Activated T-cell treated with anti-CD3 and anti-CD28 coated beads for 48 hours (primary cell): ENCODE data around the gene NABP2.
"Not testable (repeated sequence)": the region's sequence is repeated elsewhere in the genome, so short reads cannot be mapped to it uniquely, and the experiment has no call there.

Experiments
- DNase-seq: peaks from one replicate; pipeline ENCODE4 v3.0.0-alpha.2; 2020; ENCODE audit warnings: low read depth

Gene NABP2

DNA sequence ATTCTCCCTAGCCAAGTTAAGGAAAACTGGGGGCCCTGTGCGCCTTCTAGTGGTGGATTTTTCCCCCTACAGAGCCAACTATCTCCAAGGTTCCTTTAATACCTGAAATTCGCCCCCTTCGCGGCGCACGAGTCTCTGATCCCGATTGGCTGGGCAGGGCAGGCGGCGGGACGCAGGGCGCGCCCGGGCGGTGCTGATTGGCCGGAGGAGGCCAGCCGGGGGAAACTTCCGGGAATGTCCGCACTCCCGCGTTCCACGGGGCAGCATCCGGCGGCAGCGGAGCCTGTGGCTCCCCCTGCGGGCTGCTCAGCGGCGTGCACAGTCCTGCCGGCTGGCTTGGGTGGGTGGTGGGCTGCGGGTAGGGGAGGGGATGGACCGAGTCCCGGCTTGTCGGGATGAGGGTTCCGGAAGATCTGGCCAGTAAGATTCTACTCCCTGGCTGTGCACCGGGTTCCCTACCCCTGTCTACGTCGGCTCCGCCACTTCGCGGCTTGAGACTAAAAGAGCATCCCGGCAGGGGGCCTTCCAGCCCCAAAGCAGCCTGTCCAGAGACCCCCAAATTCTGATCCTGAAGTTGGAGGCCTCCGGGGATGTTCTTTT, at the start of gene NABP2:
NABP2 (plus strand) TSS at position 241 of the 600 bp plus-strand sequence. CDS start 515 bp downstream, outside the sequence.
- peak; percentile 96 for DNase-seq

DNA sequence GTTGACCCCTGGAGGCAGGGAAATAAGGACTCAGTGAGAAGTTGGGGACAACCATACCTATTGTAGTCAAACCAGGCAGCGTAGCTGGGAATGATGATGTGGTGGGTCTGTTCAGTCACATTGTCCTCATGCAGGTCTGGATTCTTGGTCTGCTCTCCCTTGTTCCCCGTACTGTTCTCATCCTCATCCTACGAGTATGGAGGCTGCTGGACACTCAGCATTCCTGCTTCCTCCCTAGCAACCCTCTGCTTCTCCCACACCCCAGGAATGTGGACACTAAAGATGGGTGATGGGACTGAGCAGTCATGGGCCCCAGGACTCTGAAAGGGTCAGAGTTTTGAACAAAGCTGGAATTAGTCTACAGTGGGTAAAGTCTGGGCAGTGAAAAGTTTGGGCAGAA, 45.8 kb upstream of the NABP2 start:
- DNase-seq, result no peak

DNA sequence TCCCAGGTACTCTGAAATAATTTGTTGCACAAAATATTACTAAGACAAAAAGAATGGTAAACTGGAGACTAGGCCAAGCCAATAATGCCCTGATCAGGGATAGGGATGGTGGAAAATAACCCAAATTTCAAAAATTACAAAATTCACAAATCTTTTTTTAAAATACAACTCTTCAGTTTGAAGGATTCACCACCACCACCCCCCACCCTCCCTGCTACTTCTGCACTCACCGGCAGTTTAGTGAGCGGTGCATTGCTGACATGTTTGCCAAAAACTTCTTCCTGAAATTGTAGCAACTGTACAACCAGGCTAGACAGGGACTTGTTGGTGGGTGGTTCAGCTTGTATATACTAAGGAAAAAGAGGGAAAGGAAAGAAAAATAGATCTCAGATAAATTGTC, 37.2 kb upstream of the NABP2 start:
- DNase-seq, result no peak

DNA sequence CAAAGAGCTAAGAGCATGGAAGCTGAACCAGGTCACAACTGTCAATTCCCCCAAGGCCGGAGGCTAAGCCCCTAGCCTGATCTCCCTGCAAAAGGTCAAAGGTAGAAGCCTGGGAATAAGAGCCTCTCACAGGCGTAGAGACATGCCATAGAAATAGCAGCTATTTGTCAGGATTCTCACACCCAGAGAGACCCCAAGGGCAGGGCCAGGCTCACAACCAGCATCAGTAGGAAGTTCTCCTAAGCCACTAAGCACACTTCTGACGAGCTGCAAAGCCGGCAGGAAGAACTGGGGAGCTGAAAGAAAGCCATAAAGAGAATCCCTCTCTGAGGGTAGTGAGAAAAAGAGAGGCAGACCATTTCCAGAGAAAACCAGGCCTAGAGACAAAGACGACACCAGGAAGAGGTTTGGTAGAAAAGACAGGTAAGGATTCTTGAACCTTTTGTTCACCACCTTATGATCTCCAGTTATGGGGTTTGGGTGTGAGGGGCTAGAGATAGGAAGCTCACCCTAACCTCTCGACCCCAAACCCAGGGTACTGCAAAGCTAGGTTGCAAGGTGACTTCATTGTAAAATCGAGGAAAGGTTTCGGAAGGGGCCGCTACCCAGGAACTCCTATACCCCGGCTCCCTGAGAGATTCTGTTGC, 35.9 kb upstream of the NABP2 start:
- no peak for DNase-seq

DNA sequence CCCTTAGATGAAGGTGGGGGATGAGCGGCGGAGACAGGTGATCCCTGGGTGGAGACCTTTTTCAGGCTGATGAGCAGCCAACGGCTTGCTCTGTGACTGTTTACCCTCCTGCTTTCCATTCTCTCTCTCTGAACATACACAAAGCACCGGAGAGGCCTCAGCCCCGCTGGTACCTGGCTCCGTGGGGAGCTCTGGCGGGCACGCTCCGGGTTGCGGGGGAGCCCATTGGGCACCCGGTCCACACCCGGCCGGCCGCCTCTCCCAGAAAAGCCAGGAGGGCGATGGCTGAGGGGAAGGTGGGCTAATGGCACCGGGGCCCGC, 35.4 kb upstream of the NABP2 start:
- DNase-seq, result no peak

DNA sequence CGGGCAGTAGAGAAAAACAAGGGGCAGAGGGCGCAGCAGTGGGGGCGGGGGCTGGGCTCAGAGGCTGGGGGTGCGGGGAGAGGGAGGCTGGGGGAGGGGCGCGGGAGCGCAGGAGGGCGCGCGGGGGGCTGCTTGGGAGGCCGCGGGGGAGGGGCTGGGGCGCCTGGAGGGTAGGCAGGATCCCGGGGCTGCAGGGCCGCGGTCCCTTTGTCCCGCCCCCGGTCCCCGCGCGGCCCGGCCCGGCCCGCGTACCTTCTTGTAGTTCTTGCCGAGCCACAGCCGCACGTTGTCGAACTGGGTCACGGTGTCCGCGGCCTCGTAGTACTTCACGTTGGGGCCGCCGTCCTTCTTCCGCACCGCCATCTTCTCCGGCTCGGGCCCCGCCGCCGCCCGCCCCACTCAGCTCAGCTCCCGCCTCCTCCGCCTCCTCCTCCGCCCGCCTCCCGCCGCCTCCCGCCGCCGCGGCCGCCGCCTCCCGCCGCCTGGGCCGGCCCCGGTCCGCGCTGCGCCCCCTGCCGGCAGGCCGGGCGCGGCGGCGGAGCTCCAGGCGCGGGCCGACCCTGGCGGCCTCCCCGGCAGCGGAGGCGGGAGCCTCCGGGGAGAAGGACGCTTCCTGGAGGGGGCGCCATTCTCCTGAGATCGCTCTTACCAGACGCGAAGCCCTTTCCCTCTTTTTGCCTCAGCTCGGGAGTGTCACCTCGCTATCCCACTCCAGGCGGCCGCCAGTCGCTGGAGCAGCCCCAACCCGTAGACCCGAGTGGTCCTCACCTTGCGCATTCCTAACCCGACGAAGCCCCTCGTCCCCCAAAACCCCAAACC, 34.8 kb upstream of the NABP2 start, which contains the start of gene SMARCC2:
SMARCC2 (minus strand) TSS at position 385 of the 819 bp plus-strand sequence; CDS start at position 363, 22 bp downstream.
- peak; percentile 85 for DNase-seq

DNA sequence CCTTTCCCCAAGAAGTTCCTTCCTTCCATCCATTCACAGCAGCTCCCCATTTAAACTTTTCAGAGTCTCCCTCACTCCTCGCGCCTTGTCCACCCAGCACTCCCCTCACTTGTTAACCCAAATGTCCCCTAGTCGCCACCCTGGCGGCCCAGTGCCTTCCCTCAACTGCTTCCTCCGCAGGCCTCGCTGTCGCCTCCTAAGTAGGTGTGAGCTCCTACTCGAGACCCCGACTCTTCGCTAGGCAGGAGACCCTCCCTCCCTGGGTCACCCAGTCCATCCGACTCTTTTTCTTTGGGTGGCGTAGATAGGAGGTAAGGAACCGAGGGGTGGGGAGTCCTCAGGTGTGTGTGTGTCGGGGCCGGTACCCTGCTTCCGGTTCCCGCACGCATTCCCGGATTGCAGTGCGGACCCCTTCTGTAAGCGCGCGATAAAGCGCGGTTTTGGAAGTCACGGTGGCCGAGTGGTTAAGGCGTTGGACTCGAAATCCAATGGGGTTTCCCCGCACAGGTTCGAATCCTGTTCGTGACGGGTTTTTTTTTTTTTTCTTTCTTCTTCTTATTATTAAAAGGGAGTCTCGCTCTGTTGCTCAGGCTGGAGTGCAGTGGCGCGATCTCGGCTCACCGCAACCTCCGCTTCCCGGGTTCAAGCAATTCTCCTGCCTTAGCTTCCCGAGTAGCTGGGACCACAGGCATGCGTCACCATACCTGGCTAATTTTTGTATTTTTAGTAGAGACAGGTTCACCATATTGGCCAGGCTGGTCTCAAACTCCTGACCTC, 34.0 kb upstream of the NABP2 start:
- peak; percentile 90 for DNase-seq

DNA sequence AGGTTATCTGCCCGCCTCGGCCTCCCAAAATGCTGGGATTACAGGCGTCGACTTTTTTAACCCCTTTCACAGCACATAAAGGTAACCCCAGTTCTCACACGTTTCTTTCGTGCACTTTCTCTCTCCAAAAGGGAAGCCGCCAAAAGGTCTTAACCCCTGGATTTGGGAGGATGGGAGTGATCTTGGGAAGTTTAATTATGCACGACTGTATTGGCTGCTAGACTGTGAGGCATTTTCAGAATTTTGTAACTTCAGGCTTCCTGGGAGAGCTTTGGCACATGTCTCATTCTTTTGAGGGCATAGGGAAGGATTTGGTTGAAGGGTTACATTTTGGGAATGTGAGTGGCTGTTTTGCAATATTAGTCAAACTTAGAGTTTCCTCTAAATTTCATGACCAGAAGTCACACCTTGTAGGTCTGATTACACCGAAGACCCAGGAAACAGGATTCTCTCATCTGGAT, 33.4 kb upstream of the NABP2 start:
- no peak for DNase-seq

DNA sequence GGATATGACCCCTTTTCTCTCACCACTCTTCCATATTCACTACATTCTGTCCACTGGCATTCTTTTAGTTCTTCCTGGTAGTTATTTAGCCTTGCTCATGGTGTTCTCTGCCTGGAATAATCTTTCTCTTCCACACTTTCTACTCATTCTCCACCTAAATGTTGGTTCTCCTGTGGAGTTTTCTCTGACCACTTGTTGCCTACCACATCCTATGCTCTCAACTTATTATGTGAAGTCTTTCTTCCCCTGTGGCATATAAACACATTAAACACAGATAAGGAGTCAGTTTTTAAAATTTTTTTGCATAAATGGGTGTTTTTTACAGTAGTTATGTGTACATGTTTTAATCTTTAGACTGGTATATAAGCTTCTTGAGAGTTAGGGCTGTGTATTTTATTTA, 31.6 kb upstream of the NABP2 start:
- DNase-seq, result no peak

DNA sequence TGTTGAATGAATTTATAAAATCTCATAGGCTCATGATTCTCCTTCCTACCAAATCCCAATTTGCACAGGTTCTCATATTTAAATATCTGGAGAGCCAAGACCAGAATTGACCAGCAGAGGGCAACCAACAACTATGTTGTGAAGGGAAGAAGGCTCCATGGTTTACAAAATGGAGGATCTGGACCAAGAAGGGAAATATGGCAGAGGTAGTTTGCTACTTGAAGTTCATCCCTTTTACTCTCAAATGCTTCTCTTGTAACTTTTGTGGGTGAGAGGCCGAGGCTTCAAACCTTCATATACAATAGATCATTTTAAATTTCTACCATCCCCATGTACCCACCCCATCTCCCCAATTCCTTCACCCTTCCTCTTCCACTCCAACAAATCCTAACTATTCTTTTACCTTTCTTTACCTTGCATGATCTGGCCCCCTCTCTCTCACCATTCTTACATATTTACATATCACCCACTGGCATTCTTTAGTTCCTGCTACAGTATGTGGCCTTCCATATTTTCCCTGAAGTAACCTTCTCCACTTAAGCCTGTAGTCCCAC, 31.0 kb upstream of the NABP2 start:
- peak; percentile 47 for DNase-seq

DNA sequence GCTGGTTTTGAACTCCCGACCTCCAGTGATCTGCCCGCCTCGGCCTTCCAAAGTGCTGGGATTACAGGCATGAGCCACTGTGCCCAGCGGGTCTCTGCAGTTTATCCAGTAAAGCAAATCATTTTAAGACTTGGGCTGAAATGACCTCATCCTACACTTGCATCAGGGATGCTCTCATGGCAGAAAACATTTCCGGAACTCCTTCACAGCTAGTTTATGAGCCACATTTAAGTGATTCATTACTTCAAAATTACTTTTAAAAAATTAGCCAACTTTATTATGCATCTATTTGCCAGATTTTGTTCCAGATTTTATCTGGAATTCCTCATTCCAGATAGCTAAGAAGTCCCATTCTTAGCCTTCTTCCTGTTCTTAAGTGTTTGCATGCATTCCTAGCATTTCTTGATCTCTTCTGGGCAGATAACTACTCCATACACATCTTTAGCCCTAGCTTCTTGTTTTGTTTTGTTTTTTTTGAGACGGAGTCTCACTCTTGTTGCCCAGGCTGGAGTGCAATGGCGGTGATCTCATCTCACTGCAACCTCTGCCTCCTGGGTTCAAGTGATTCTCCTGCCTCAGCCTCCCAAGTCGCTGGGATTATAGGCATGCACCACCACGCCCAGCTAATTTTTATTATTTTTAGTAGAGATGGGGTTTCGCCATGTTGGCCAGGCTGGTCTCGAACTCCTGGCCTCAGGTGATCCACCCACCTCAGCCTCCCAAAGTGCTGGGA, 27.2 kb upstream of the NABP2 start:
- not testable (repeated sequence) for DNase-seq

DNA sequence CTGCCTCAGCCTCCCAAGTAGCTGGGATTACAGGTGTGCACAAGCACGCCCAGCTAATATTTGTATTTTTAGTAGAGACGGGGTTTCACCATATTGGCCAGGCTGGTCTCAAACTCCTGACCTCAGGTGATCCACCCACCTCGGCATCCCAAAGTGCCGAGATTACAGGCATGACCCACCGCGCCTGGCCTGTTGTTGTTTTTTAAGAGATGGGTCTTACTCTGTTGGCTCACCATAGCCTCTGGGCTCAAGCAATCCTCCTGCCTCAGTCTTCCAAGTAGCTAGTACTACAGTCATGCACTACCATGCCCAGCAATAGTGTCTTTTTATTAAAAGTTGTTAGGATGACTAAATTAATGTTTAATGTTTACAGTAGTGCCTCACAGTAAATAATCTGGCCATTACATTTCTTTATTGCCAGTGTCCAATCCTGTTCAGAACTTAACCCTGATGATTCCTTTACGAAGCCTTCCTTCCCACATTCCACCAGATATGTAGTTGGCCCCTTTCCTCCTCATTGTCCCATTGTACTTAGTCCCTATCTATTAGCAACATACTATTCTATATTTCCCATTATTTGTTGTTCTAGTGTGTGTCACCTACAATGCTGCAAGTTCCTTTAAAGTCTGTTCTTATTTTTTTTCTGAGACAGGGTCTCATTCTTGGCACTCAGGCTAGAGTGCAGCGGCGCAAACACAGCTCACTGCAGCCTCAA, 26.1 kb upstream of the NABP2 start:
- no peak for DNase-seq

DNA sequence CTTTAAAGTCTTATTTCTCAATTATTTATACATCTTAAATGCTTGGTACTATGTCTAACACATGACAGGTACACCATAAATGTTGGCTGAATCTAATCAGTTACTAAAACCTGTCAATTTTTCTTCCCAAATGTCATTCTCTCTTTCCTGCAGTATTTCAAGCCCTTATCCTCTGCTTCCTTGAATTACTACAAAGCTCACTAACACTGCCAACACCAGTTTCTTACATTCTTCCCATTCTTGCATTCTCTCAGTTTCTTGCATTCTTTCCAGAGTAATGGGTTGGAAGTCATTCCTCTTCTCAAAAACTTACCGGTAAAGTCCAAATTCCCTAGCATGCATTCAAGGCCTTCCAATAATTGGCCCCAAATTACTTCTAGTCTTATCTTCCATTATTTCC, 25.3 kb upstream of the NABP2 start:
- no peak for DNase-seq

DNA sequence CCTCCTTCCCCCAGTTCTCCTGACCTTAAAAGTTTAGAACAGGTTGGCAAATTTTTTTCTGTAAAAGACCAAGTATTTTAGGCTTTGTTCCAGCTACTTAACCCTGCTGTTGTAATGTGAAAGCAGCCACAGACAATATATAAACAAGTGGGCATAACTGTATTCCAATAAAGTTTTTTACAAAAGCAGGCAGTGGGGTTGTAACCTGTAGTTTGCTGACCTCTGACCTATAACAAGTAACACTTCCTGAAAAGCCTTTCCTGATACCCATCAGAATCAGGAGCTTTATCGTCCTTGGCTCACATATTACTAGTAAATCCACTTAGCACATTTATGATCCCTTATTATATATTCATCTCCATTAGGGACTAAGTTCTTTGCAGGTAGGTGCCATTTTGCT, 21.8 kb upstream of the NABP2 start:
- DNase-seq, result no peak

DNA sequence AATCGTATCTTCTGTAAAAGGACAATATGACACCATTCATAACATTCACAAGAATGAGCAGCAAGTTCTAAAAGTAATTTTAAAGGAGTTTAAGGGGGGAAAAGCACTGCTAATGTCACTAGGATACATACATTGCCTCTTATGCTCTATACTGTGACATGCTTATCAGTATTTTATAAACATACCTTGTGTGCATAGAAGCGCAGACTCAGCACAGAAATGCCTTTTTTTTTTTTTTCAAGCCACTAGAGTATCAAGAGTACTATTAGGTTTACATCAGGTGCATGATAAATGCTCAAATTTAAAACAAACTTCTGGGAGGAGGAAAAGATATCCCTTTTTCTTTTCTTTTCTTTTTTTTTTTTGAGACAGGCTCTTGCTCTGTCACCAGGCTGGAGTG, 21.3 kb upstream of the NABP2 start:
- no peak for DNase-seq

DNA sequence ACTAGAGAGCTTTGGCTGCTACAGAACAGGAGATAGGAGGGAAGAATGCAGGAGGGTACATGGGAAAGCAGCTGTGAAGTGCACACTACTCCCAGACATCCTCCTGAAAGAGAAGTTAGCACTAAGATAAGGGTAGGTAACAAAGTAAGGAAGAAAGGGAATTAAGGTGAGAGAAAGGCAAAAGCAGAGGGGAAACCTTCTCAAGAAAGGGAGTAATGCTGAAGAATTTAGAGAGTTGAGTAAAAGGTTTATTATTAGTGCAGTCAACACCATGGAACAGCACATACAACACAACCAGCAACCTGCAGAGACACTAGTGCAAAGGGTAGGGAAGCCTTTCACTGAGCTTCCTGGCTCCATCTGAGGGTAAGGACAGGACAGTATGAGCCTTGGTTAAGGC, 19.9 kb upstream of the NABP2 start:
- DNase-seq, result no peak

DNA sequence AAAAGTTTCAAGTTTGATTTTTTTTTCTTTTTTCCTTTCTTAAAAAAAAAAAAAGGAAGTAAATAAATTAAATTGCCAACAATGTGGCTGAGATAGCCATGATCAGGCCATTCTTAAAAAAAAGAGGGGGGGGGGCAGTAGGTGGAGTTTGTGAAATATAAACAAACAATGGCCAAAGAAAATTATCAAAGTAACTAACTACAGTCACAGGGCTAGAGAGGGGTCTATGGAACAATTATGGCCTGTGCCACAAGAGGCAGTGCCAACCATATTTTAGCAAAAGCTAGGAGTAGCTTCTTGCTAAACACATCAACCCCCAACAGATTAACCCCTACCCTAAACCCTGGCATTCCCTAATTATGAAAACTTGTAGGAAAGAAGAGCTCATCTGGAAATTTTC, 18.7 kb upstream of the NABP2 start:
- DNase-seq, result no peak

DNA sequence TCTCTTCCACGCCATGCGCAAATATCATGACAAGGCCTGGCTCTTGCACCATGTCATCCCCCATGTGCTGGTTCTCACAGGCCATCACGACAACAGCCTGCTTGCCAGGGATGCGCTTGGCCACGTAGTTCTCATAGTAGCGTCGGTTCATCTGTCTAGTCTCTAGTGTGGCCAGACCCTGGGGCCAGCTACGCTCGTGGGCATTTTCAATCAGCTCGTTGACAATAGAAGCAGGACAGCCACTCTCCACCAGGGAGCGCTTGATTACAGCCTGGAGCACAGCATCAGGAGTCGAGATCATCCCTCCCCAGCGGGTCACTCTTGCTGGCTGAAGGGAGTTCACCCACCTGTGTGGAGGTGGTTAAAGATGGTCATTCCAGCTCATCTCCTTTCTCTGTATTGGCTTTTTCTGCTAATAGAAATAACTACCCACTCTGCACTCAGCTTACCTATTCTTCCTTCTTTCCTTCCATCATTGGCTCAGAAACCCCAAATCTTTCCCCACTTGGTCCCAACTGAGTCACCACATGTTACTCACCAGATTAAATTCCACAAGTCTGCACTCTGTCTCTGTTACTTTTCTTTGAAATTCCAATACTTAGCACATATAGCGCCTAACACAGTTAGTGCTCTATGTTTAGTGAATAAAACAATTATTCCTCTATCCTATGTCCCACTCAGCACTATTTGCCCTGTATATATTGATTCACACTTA, 17.5 kb upstream of the NABP2 start:
- DNase-seq, result peak; percentile 25

DNA sequence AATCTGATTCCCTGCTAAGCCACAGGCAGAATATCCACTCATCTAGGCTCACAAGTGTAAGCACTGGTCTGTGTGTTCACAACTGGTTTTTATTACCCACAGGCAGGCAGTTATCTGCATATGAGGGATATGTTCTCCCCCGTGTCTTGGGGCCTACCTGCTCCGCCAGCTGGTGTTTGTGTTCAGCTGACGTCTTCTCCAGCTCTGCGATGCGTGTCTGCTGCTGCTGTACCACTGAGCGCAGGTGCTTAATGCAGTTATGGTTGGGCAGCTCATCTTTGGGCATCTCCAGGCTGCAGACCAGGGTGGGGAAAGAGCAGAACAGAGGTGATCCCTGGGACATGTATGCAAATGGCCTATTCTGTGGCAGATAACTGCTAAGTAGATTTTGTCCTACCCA, 16.1 kb upstream of the NABP2 start:
- DNase-seq, result no peak

DNA sequence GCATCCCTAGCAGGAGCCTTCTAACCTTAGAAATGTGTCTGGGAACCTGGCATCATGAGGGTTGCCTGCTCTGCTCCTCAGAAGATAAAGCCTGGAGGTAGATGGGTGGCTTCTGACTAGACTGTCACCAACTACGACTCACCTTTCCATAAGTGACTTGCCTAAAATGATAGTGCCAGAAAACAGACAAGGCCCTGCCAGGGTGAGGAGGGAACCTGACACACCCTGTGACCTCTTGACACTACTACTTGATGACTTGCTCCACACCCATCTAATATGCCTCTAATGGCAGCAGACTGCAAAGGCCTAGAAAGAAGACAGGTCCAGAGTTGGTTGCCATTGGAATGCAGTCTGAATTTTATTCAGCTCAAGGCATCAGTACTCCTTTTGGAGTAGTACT, 11.8 kb upstream of the NABP2 start:
- peak; percentile 11 for DNase-seq
